Right cardiac atrium (tissue), 5 donors: ENCODE data around the gene GPALPP1. TPM values are rescaled to one million over a fixed set of nuclear protein-coding genes. Genes with fewer than 3 reads are reported as not detected.
"Not testable (repeated sequence)": the region's sequence is repeated elsewhere in the genome, so short reads cannot be mapped to it uniquely, and the experiment has no call there.

Experiments
- ATAC-seq, 2 donors: fragments of 200-7000 bp; cut with Tn5 transposase; one replicate each; pipeline versions ENCODE4 v1.8.0 to v1.9.1; 2020; ENCODE audit warnings: moderate library complexity in 2 of 2, mild to moderate bottlenecking in 1 of 2
- DNase-seq, 3 donors: peaks; one replicate each; pipeline ENCODE4 v3.0.0-alpha.2; 2020
- H3K27ac ChIP-seq: one replicate; pipeline ENCODE4 v1.5.1; 2013; ENCODE audit warnings: mild to moderate bottlenecking, low read length, control low read depth, moderate library complexity
- H3K27me3 ChIP-seq: one replicate; pipeline ENCODE4 v1.6.1; 2013; ENCODE audit not compliant: control insufficient read depth, insufficient read depth
- H3K4me1 ChIP-seq: one replicate; pipeline ENCODE4 v1.6.1; 2013; ENCODE audit warnings: low read length; ENCODE audit not compliant: control insufficient read depth, insufficient read depth
- H3K4me3 ChIP-seq: one replicate; pipeline ENCODE4 v1.5.1; 2013; ENCODE audit warnings: low read length, control low read depth
- H3K9me3 ChIP-seq: one replicate; pipeline ENCODE4 v1.6.1; 2013; ENCODE audit warnings: low read length; ENCODE audit not compliant: control insufficient read depth
- WGBS: extraction: QIAGEN DNeasy Blood & Tissue Kit; methylation state at CpG from one replicate; pipeline ENCODE4 v1.1.7; 2013; 5-methylcytosine and 5-hydroxymethylcytosine counted together
- intact Hi-C, 4 donors: fragments of 100-400 bp; cut with DNase I; formaldehyde crosslinking; loops; one replicate each; pipeline versions ENCODE4 v1.11.0 to v1.14.0; 2022 to 2023
- polyA plus RNA-seq: library from polyadenylated mRNA; stranded (reverse); fragments of 200-250 nt; gene quantifications from one replicate; pipeline ENCODE4 v1.2.3, GENCODE V29; 2013
- total RNA-seq, 4 donors: library from RNA; stranded (reverse); fragmentation: NEBNext Ultra II Directional; extraction: Animal tissue kit (Norgen Biotek cat#: 25700); gene quantifications; one replicate each; pipeline ENCODE4 v1.2.1, GENCODE V29; 2021
- donor health status: healthy with polysubstance abuse.
- donor health status: DM: no; HTN: yes; CAD: no.
- donor health status: DM: no; HTN: no; CAD: no.
- donor health status: DM: no; HTN: yes; CAD: no; lungs with severe emphysema.
- donor health status: DM: yes; HTN: yes; CAD: no.

Gene GPALPP1
- total and polyA plus RNA-seq, 5 donors = 8.2 to 18.4 (median 15.3) TPM

DNA sequence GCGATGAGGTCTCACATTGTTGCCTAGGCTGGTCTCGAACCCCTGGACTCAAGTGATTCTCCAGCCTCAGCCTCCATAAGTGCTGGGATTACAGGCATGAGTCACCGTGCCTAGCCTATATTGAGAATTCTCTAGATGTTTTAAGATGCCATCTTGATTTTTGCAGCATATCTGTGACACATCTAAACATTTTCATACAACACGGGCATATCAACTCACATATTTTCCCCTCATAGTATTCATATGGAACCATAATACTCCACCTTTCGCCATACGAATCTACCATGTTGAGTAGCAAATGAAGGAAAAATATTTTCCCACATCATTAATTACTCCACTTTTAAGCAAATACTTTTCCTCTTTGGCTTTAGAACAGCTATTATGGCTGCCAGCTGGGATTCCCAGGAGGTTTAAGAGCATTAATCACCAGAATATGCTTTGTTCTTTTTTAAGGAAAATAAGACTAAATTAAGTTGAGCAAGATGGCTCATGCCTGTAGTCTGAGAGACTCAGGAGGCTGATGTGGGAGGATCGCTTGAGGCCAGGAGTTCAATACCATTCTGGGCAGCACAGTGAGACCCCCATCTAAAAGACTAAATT, 74.0 kb downstream of the GPALPP1 start:
- 72% methylated on average over 7 of the region's 7 CpGs for WGBS
- Histone ChIP-seq H3K27ac (no peak overlapping the region), H3K4me1 (no peaks in the 10 kb centered on the region), H3K27me3 (no peaks in the 10 kb centered on the region), H3K4me3 (no peak overlapping the region), H3K9me3 (no peaks in the 10 kb centered on the region)
- intact Hi-C loops = no loop called here
- DNase-seq (no peak), ATAC-seq (no peak)

DNA sequence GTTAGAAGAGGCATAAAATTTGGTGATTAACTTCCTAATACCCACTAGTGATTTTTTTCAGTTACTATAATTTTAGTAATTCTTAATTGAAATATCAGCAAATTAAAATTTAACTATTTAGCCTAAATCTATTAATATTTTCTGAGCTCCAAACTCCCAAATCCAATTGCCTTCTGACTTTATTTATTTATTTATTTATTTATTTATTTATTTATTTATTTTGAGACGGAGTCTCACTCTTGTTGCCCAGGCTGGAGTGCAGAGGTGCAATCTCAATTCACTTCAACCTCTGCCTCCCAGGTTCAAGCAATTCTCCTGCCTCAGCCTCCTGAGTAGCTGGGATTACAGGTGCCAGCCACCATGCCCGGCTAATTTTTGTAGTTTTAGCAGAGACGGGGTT, 74.6 kb downstream of the GPALPP1 start:
- H3K27ac ChIP-seq, H3K27me3 ChIP-seq, ATAC-seq, intact Hi-C loops, H3K4me1 ChIP-seq, DNase-seq, H3K4me3 ChIP-seq, H3K9me3 ChIP-seq: not testable (repeated sequence)
- 91% methylated on average over 3 of the region's 3 CpGs for WGBS

DNA sequence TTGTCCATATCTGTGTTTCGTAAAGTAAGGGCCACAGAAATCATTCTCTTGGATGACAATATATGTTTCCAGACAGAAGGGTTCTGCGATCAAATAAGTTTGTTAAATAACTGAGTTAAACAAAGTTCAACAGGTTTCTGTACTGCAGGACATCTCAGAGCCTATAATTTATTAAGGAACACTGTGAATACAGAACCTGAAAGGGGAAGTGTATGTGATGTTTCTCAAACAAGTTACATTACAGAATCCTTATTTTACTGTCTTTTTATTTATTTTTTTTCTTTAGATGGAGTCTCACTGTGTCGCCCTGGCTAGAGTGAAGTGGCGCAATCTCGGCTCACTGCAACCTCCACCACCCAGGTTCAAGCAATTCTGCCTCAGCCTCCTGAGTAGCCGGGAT, 75.6 kb downstream of the GPALPP1 start:
- no peak overlapping the region for H3K27ac ChIP-seq
- no peaks in the 10 kb centered on the region for H3K27me3 ChIP-seq
- H3K4me3 ChIP-seq = no peak overlapping the region
- intact Hi-C loops = no loop called here
- no peak for DNase-seq
- no peaks in the 10 kb centered on the region for H3K9me3 ChIP-seq
- H3K4me1 ChIP-seq = no peaks in the 10 kb centered on the region
- WGBS = 89% methylated on average over 6 of the region's 6 CpGs
- ATAC-seq = no peak

DNA sequence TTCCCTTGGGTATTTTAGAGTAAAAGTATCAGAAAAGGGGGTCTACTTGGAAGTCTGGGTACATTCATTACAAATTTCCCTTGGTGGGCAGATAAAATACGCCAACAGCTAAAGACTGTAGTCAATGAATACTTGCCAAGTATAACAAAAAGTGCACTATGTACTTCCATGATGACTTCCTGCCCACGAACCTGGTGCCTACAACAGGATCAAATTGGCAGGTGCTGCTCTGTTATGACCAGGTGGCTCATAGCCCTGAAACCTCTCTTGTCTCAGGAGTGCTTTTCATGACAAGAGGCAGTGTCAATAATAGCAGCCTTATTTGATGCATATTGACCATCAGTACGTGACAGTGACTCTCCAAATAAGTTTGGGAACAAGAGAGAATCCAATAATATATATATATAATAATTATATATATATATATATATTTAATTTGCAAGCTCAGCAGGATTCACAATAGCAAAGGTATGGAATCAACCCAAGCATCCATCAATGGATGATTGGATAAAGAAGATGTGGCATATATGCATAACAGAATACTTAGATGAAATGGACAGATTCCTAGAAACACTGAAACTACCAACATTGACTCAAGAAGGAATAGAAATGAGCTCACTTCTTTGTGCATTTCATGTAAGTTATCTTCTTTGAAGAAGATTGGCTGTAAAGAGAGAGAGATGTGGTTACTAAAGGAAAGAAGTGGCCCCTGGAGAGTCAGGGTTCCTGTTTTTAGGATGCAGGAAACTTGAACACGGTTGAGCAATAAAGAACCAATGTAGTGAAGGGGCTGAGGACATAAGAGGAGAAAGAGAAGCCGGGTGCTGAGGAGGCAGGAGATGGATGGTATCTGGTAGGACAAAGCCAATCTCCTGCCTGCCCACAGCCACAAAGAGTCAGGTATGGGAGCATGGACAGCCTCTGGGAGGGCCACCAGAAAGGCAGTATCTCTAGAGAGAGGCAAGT, 79.0 kb downstream of the GPALPP1 start:
- ATAC-seq = no peak
- H3K9me3 ChIP-seq = no peaks in the 10 kb centered on the region
- H3K4me3 ChIP-seq = no peak overlapping the region
- intact Hi-C loops = no loop called here
- no peak for DNase-seq
- no peak overlapping the region for H3K27ac ChIP-seq
- 70% methylated on average over 5 of the region's 5 CpGs for WGBS
- no peaks in the 10 kb centered on the region for H3K4me1 ChIP-seq
- no peaks in the 10 kb centered on the region for H3K27me3 ChIP-seq

DNA sequence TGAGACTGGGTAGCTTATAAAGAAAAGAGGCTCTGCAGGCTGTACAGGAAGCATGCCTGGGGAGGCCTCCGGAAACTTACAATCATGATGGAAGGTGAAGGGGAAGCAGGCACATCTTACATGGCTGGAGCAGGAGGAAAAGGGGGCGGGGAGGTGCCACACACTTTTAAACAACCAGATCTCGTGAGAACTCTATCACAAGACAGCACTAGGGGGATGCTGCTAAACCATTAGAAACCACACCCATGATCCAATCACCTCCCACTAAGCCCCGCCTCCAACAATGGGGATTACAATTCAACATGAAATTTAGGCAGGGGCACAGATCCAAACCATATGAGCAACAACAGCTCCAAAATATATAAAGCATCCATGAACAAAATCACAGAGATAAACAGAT, 84.5 kb downstream of the GPALPP1 start:
- no peaks in the 10 kb centered on the region for H3K4me1 ChIP-seq
- ATAC-seq (no peak), DNase-seq (no peak)
- no peak overlapping the region for H3K27ac ChIP-seq
- H3K27me3 ChIP-seq = no peaks in the 10 kb centered on the region
- WGBS = 73% methylated on average over 4 of the region's 4 CpGs
- intact Hi-C loops = no loop called here
- no peak overlapping the region for H3K4me3 ChIP-seq
- H3K9me3 ChIP-seq = no peaks in the 10 kb centered on the region

DNA sequence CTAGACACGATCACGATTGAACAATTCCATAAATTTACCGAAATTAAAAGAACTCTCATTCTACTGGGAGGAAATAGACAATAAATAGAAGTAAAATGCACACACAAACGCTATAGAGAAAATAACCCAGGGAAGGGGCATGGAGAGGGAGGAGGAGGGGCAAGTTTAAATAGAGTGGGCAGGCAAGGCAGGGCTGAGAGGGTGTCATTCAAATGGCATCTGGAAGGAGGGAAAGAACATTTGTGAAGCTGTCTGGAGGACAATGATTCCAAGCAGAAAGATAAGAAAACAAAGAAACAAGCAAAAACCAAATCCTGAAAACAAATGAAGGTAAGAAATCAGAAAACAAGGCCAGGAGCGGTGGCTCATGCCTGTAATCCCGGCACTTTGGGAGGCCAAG, 85.4 kb downstream of the GPALPP1 start:
- Histone ChIP-seq H3K9me3 (no peaks in the 10 kb centered on the region), H3K4me1 (no peaks in the 10 kb centered on the region), H3K27me3 (no peaks in the 10 kb centered on the region), H3K4me3 (no peak overlapping the region), H3K27ac (no peak overlapping the region)
- ATAC-seq = no peak
- 90% methylated on average over 6 of the region's 6 CpGs for WGBS
- intact Hi-C loops = no loop called here
- no peak for DNase-seq

DNA sequence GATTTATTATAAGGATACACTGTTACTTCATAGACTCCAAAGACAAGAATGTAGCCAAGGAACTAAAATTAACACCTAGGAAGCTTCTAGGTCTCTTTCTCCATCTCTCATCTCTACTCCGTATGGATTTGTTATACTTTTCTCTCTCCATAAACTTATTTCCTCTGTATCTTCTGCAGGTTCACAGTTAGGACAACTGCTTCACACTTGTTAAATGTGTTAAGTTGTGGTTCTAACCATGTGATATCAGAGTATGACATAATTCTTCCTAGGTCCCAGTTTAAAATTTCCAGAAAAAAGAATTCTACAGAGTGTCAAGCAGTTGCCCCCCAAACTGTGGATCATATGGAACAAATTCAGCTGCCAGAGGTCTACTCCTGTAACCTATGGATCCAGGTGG, 88.7 kb downstream of the GPALPP1 start:
- Histone ChIP-seq H3K9me3 (no peaks in the 10 kb centered on the region), H3K27me3 (no peaks in the 10 kb centered on the region), H3K27ac (no peak overlapping the region), H3K4me3 (no peak overlapping the region), H3K4me1 (no peaks in the 10 kb centered on the region)
- 89% methylated on average over 1 of the region's 1 CpG for WGBS
- no peak for ATAC-seq
- no peak for DNase-seq
- intact Hi-C loops = no loop called here

Other genes starting within 250 kb of the GPALPP1 start
- 1 to 10 TPM; 3.2 to 4.6 (median 3.6) TPM for gene NUFIP1, start 67 bp upstream of the GPALPP1 start, total RNA-seq
- gene NUFIP1, start 67 bp upstream of the GPALPP1 start, polyA plus RNA-seq = 2.1 TPM
- gene GTF2F2, start 131.0 kb downstream of the GPALPP1 start, total RNA-seq = 10 to 100 TPM; 13.6 to 18.1 (median 16.2) TPM
- gene GTF2F2, start 131.0 kb downstream of the GPALPP1 start, polyA plus RNA-seq = 19.8 TPM
- gene KCTD4, start 211.5 kb downstream of the GPALPP1 start, total RNA-seq = under 1 TPM in 2 of 4 donors, not detected in 2; 0.17 to 0.34 TPM
- 0.48 TPM for gene KCTD4, start 211.5 kb downstream of the GPALPP1 start, polyA plus RNA-seq